NB4 (cell line): ENCODE data around the gene NRSN1.

Source experiments
- CTCF ChIP-seq: IDR thresholded peaks from one replicate; pipeline ENCODE4 v1.5.1; 2012; ENCODE audit warnings: low read depth, low read length
- MYC ChIP-seq: IDR thresholded peaks from 2 replicates; pipeline ENCODE4 v1.6.1; 2011; ENCODE audit warnings: low read depth, low read length
- POLR2A ChIP-seq: IDR thresholded peaks from 2 replicates; pipeline ENCODE4 v1.6.1; 2011; ENCODE audit warnings: mild to moderate bottlenecking; ENCODE audit not compliant: insufficient read length; ENCODE audit errors: extremely low read depth
- TF ChIP-seq, protein P1 (sequence below): IDR thresholded peaks from 2 replicates; pipeline ENCODE4 v1.6.1; 2011; ENCODE audit warnings: low read depth, low read length

DNA sequence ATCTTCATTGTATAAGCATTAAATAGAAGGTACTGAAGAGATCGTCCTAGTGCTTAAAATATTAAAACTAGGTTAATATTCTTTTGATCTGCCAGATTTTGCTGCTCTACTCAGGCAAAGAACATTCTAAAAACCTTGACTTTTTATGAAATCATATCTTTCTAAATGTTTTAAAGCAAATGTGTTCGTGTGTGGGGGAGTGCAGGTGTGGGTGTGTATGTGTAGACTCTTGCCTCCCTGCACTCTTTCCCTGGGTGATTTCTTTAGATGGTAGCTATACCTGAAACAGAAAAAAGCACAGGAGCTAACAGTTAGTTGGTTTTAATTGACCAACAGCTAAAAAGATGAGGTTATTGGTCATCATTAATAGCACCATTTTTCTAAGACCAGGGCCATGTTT, 5.7 kb downstream of the NRSN1 start:
- no peak for TF ChIP-seq POLR2A
- TF ChIP-seq CTCF: no peak
- no peak for TF ChIP-seq MYC
- TF ChIP-seq, protein P1, sequence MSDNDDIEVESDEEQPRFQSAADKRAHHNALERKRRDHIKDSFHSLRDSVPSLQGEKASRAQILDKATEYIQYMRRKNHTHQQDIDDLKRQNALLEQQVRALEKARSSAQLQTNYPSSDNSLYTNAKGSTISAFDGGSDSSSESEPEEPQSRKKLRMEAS: no peak
